Measurements from ENCODE around the gene PRR5L. TPM values are rescaled to one million over a fixed set of nuclear protein-coding genes. Genes with fewer than 3 reads are reported as not detected.
A peak's percentile ranks its signal among the peaks of the same experiment; 100 is the strongest.

The PRR5L gene
- 15.1 TPM for total RNA-seq
- 1 to 10 TPM in 1 of 4 donors, under 1 TPM in 2, not detected in 1; 0.76 to 1.3 (median 0.89) TPM for polyA plus RNA-seq

GRCh38 chr11:36295926-36296325 is at the start of gene PRR5L:
Gene PRR5L (plus strand): TSS chr11:36296288. CDS start chr11:36401122, 104,834 bp downstream.
- Histone ChIP-seq H3K4me1 (ENCODE audit: control insufficient read depth, insufficient read depth, low read length, poor library complexity, severe bottlenecking) (no peaks in the 10 kb centered on the region), H3K27me3 (ENCODE audit: control insufficient read depth, insufficient read depth, low read length) (peaks cover 2% of the 10 kb centered on the region), H3K4me3 (ENCODE audit: low read depth, low read length) (no peak within 1 kb of the TSS), H3K9me3 (ENCODE audit: control insufficient read depth in 2 of 2, low read length in 2 of 2) (no peaks in the 10 kb centered on the region), H3K36me3 (ENCODE audit: control insufficient read depth, insufficient read depth, low read length) (no peaks in the 10 kb centered on the region), H3K27ac (ENCODE audit: insufficient read depth, low read length, poor library complexity, severe bottlenecking) (no peak within 1 kb of the TSS)
- peaks cover 0 to 5% (median 0%) of the 10 kb centered on the region in 4 donors for H3K4me1 Mint-ChIP-seq
- ATAC-seq (ENCODE audit: low read depth in 2 of 2) (no peak), DNase-seq (no peak)
- no peaks in the 10 kb centered on the region for H3K36me3 Mint-ChIP-seq
- peaks cover 25% of the 10 kb centered on the region for H3K27me3 Mint-ChIP-seq
- no peak within 1 kb of the TSS for H3K27ac Mint-ChIP-seq
- no peaks in the 10 kb centered on the region for H3K9me3 Mint-ChIP-seq
- no peak within 1 kb of the TSS for H3K4me3 Mint-ChIP-seq

GRCh38 chr11:36247493-36247892 is 48.6 kb upstream of the PRR5L start:
- no peak for ATAC-seq (ENCODE audit: low read depth in 2 of 2)
- Histone ChIP-seq H3K4me1 (ENCODE audit: control insufficient read depth, insufficient read depth, low read length, poor library complexity, severe bottlenecking) (no peaks in the 10 kb centered on the region), H3K27me3 (ENCODE audit: control insufficient read depth, insufficient read depth, low read length) (peaks cover 8% of the 10 kb centered on the region), H3K27ac (ENCODE audit: insufficient read depth, low read length, poor library complexity, severe bottlenecking) (no peak overlapping the region), H3K36me3 (ENCODE audit: control insufficient read depth, insufficient read depth, low read length) (no peaks in the 10 kb centered on the region), H3K9me3 (ENCODE audit: control insufficient read depth in 2 of 2, low read length in 2 of 2) (no peaks in the 10 kb centered on the region), H3K4me3 (ENCODE audit: low read depth, low read length) (no peak overlapping the region)
- DNase-seq: no peak
- Mint-ChIP-seq H3K4me1 (no peaks in the 10 kb centered on the region), H3K9me3 (peaks cover 0 to 2% (median 0%) of the 10 kb centered on the region in 7 donors), H3K36me3 (no peaks in the 10 kb centered on the region), H3K27me3 (peaks cover 19% of the 10 kb centered on the region), H3K4me3 (no peak overlapping the region), H3K27ac (no peak overlapping the region)

- DNase-seq (no peak), ATAC-seq (ENCODE audit: low read depth in 2 of 2) (no peak)
- no peaks in the 10 kb centered on the region for H3K4me1 ChIP-seq (ENCODE audit: control insufficient read depth, insufficient read depth, low read length, poor library complexity, severe bottlenecking)
- H3K9me3 ChIP-seq (ENCODE audit: control insufficient read depth in 2 of 2, low read length in 2 of 2): no peaks in the 10 kb centered on the region
- H3K4me3 ChIP-seq (ENCODE audit: low read depth, low read length): no peak overlapping the region
- Mint-ChIP-seq H3K27me3 (peaks cover 19% of the 10 kb centered on the region), H3K4me3 (no peak overlapping the region), H3K9me3 (peaks cover 0 to 2% (median 0%) of the 10 kb centered on the region in 7 donors), H3K27ac (no peak overlapping the region), H3K36me3 (no peaks in the 10 kb centered on the region), H3K4me1 (no peaks in the 10 kb centered on the region)
- H3K36me3 ChIP-seq (ENCODE audit: control insufficient read depth, insufficient read depth, low read length): no peaks in the 10 kb centered on the region
- no peak overlapping the region for H3K27ac ChIP-seq (ENCODE audit: insufficient read depth, low read length, poor library complexity, severe bottlenecking)
- H3K27me3 ChIP-seq (ENCODE audit: control insufficient read depth, insufficient read depth, low read length): peaks cover 8% of the 10 kb centered on the region
These were observed 47.7 kb upstream of the PRR5L start for GRCh38 chr11:36248436-36248835.

- Histone ChIP-seq H3K36me3 (ENCODE audit: control insufficient read depth, insufficient read depth, low read length) (no peaks in the 10 kb centered on the region), H3K4me1 (ENCODE audit: control insufficient read depth, insufficient read depth, low read length, poor library complexity, severe bottlenecking) (no peaks in the 10 kb centered on the region), H3K9me3 (ENCODE audit: control insufficient read depth in 2 of 2, low read length in 2 of 2) (no peaks in the 10 kb centered on the region), H3K27ac (ENCODE audit: insufficient read depth, low read length, poor library complexity, severe bottlenecking) (no peak overlapping the region), H3K27me3 (ENCODE audit: control insufficient read depth, insufficient read depth, low read length) (peaks cover 8% of the 10 kb centered on the region), H3K4me3 (ENCODE audit: low read depth, low read length) (no peak overlapping the region)
- DNase-seq (no peak), ATAC-seq (ENCODE audit: low read depth in 2 of 2) (no peak)
- H3K36me3 Mint-ChIP-seq: no peaks in the 10 kb centered on the region
- H3K4me1 Mint-ChIP-seq: no peaks in the 10 kb centered on the region
- H3K27ac Mint-ChIP-seq: peak overlapping the region in 1 of 3 donors; percentile 12
- peaks cover 14% of the 10 kb centered on the region for H3K27me3 Mint-ChIP-seq
- H3K9me3 Mint-ChIP-seq: peaks cover 0 to 2% (median 0%) of the 10 kb centered on the region in 7 donors
- peak overlapping the region in 1 of 4 donors; percentile 68 for H3K4me3 Mint-ChIP-seq
These were observed 46.8 kb upstream of the PRR5L start for GRCh38 chr11:36249246-36249645.

- Histone ChIP-seq H3K27ac (ENCODE audit: insufficient read depth, low read length, poor library complexity, severe bottlenecking) (no peak overlapping the region), H3K27me3 (ENCODE audit: control insufficient read depth, insufficient read depth, low read length) (peaks cover 11% of the 10 kb centered on the region), H3K4me1 (ENCODE audit: control insufficient read depth, insufficient read depth, low read length, poor library complexity, severe bottlenecking) (no peaks in the 10 kb centered on the region), H3K9me3 (ENCODE audit: control insufficient read depth in 2 of 2, low read length in 2 of 2) (no peaks in the 10 kb centered on the region), H3K4me3 (ENCODE audit: low read depth, low read length) (no peak overlapping the region), H3K36me3 (ENCODE audit: control insufficient read depth, insufficient read depth, low read length) (no peaks in the 10 kb centered on the region)
- Mint-ChIP-seq H3K4me1 (no peaks in the 10 kb centered on the region), H3K36me3 (no peaks in the 10 kb centered on the region), H3K27ac (no peak overlapping the region), H3K9me3 (peaks cover 0 to 2% (median 0%) of the 10 kb centered on the region in 7 donors), H3K27me3 (peaks cover 11% of the 10 kb centered on the region), H3K4me3 (no peak overlapping the region)
- DNase-seq: no peak
- ATAC-seq (ENCODE audit: low read depth in 2 of 2): no peak
These were observed 44.3 kb upstream of the PRR5L start for GRCh38 chr11:36251823-36252222.

GRCh38 chr11:36253238-36253637 is 42.9 kb upstream of the PRR5L start:
- H3K27ac ChIP-seq (ENCODE audit: insufficient read depth, low read length, poor library complexity, severe bottlenecking): no peak overlapping the region
- H3K27me3 Mint-ChIP-seq: peaks cover 23% of the 10 kb centered on the region

GRCh38 chr11:36254713-36255112 is 41.4 kb upstream of the PRR5L start:
- no peaks in the 10 kb centered on the region for H3K36me3 ChIP-seq (ENCODE audit: control insufficient read depth, insufficient read depth, low read length)
- H3K27me3 ChIP-seq (ENCODE audit: control insufficient read depth, insufficient read depth, low read length): peaks cover 6% of the 10 kb centered on the region
- ATAC-seq (ENCODE audit: low read depth in 2 of 2): no peak
- no peaks in the 10 kb centered on the region for H3K4me1 ChIP-seq (ENCODE audit: control insufficient read depth, insufficient read depth, low read length, poor library complexity, severe bottlenecking)
- Mint-ChIP-seq H3K36me3 (no peaks in the 10 kb centered on the region), H3K4me1 (no peaks in the 10 kb centered on the region), H3K27ac (no peak overlapping the region), H3K9me3 (peaks cover 0 to 1% (median 0%) of the 10 kb centered on the region in 7 donors), H3K4me3 (no peak overlapping the region), H3K27me3 (peaks cover 34% of the 10 kb centered on the region)
- no peak overlapping the region for H3K27ac ChIP-seq (ENCODE audit: insufficient read depth, low read length, poor library complexity, severe bottlenecking)
- no peak for DNase-seq
- no peak overlapping the region for H3K4me3 ChIP-seq (ENCODE audit: low read depth, low read length)
- H3K9me3 ChIP-seq (ENCODE audit: control insufficient read depth in 2 of 2, low read length in 2 of 2): no peaks in the 10 kb centered on the region

More at GRCh38 chr11:36253238-36253637, 42.9 kb upstream of the PRR5L start:
- no peaks in the 10 kb centered on the region for H3K4me1 ChIP-seq (ENCODE audit: control insufficient read depth, insufficient read depth, low read length, poor library complexity, severe bottlenecking)
- Mint-ChIP-seq H3K4me1 (no peaks in the 10 kb centered on the region), H3K27ac (no peak overlapping the region), H3K4me3 (no peak overlapping the region), H3K9me3 (peaks cover 0 to 1% (median 0%) of the 10 kb centered on the region in 7 donors), H3K36me3 (no peaks in the 10 kb centered on the region)
- ATAC-seq (ENCODE audit: low read depth in 2 of 2) (no peak), DNase-seq (no peak)
- H3K9me3 ChIP-seq (ENCODE audit: control insufficient read depth in 2 of 2, low read length in 2 of 2): no peaks in the 10 kb centered on the region
- H3K27me3 ChIP-seq (ENCODE audit: control insufficient read depth, insufficient read depth, low read length): peaks cover 7% of the 10 kb centered on the region
- H3K4me3 ChIP-seq (ENCODE audit: low read depth, low read length): no peak overlapping the region
- H3K36me3 ChIP-seq (ENCODE audit: control insufficient read depth, insufficient read depth, low read length): no peaks in the 10 kb centered on the region

GRCh38 chr11:36257351-36257750 is 38.7 kb upstream of the PRR5L start:
- no peak overlapping the region for H3K4me3 ChIP-seq (ENCODE audit: low read depth, low read length)
- H3K4me1 Mint-ChIP-seq: no peaks in the 10 kb centered on the region
- H3K27me3 ChIP-seq (ENCODE audit: control insufficient read depth, insufficient read depth, low read length): peaks cover 6% of the 10 kb centered on the region
- H3K4me1 ChIP-seq (ENCODE audit: control insufficient read depth, insufficient read depth, low read length, poor library complexity, severe bottlenecking): no peaks in the 10 kb centered on the region
- no peaks in the 10 kb centered on the region for H3K9me3 Mint-ChIP-seq
- no peak for DNase-seq
- no peaks in the 10 kb centered on the region for H3K36me3 Mint-ChIP-seq
- no peaks in the 10 kb centered on the region for H3K9me3 ChIP-seq (ENCODE audit: control insufficient read depth in 2 of 2, low read length in 2 of 2)
- no peak overlapping the region for H3K27ac ChIP-seq (ENCODE audit: insufficient read depth, low read length, poor library complexity, severe bottlenecking)
- H3K27ac Mint-ChIP-seq: peak overlapping the region in 1 of 3 donors; percentile 18
- no peak overlapping the region for H3K4me3 Mint-ChIP-seq
- no peak for ATAC-seq (ENCODE audit: low read depth in 2 of 2)
- peaks cover 32% of the 10 kb centered on the region for H3K27me3 Mint-ChIP-seq
- no peaks in the 10 kb centered on the region for H3K36me3 ChIP-seq (ENCODE audit: control insufficient read depth, insufficient read depth, low read length)
